HS-27A (cell line): ENCODE data around the gene UBTD2.
A peak's percentile ranks its signal among the peaks of the same experiment; 100 is the strongest.
"Not testable (repeated sequence)": the region's sequence is repeated elsewhere in the genome, so short reads cannot be mapped to it uniquely, and the experiment has no call there.

ENCODE experiments used
- DNase-seq: peaks from one replicate; pipeline ENCODE4 v3.0.0-alpha.2; 2012; ENCODE audit warnings: low read depth, missing footprints

Gene UBTD2

GRCh38 chr5:172283020-172283861, at the start of gene UBTD2:
TSS of gene UBTD2 (minus strand) at chr5:172283764. CDS start at chr5:172283665, 99 bp downstream.
- DNase-seq: peak; percentile 9

- not testable (repeated sequence) for DNase-seq
Observed at GRCh38 chr5:172326901-172327300, 43.3 kb upstream of the UBTD2 start.

- DNase-seq: no peak
Observed at GRCh38 chr5:172325452-172325851, 41.9 kb upstream of the UBTD2 start.

GRCh38 chr5:172322028-172322965, 38.7 kb upstream of the UBTD2 start:
- no peak for DNase-seq

- DNase-seq: no peak
Observed at GRCh38 chr5:172321593-172321992, 38.0 kb upstream of the UBTD2 start.

- DNase-seq: no peak
Observed at GRCh38 chr5:172319708-172320441, 36.3 kb upstream of the UBTD2 start.

GRCh38 chr5:172315587-172316493, 32.3 kb upstream of the UBTD2 start:
- no peak for DNase-seq

GRCh38 chr5:172313915-172314314, 30.4 kb upstream of the UBTD2 start:
- DNase-seq: no peak

GRCh38 chr5:172312286-172312685, 28.7 kb upstream of the UBTD2 start:
- no peak for DNase-seq

- no peak for DNase-seq
Observed at GRCh38 chr5:172311605-172312004, 28.0 kb upstream of the UBTD2 start.

GRCh38 chr5:172311026-172311425, 27.5 kb upstream of the UBTD2 start:
- no peak for DNase-seq

- DNase-seq: no peak
Observed at GRCh38 chr5:172305380-172305779, 21.8 kb upstream of the UBTD2 start.

GRCh38 chr5:172303572-172304335, 20.2 kb upstream of the UBTD2 start:
- DNase-seq: no peak

GRCh38 chr5:172303162-172303561, 19.6 kb upstream of the UBTD2 start:
- DNase-seq: no peak

GRCh38 chr5:172302047-172302710, 18.6 kb upstream of the UBTD2 start:
- no peak for DNase-seq

- DNase-seq: no peak
Observed at GRCh38 chr5:172299916-172300439, 16.4 kb upstream of the UBTD2 start.

GRCh38 chr5:172294831-172295230, 11.3 kb upstream of the UBTD2 start:
- DNase-seq: no peak

GRCh38 chr5:172293745-172294342, 10.3 kb upstream of the UBTD2 start:
- no peak for DNase-seq
